ENCODE results near the gene RBM48.
"Not testable (repeated sequence)": the region's sequence is repeated elsewhere in the genome, so short reads cannot be mapped to it uniquely, and the experiment has no call there.

The RBM48 gene

GRCh38 chr7:92528958-92529264, 316 bp downstream of the RBM48 start:
- no peak for DNase-seq
- in situ Hi-C loops (cut with MboI; ENCODE audit: low pct_unique_long_range_greater_than_20kb, low sequenced_read_pairs) = no loop called here

- no peak for DNase-seq
- in situ Hi-C loops (cut with MboI; ENCODE audit: low pct_unique_long_range_greater_than_20kb, low sequenced_read_pairs) = no loop called here
These were observed 6.0 kb downstream of the RBM48 start for GRCh38 chr7:92534572-92534971.

- in situ Hi-C loops (cut with MboI; ENCODE audit: low pct_unique_long_range_greater_than_20kb, low sequenced_read_pairs); DNase-seq: not testable (repeated sequence)
These were observed 14.9 kb downstream of the RBM48 start for GRCh38 chr7:92543542-92543941.

GRCh38 chr7:92545116-92545515, 16.5 kb downstream of the RBM48 start:
- in situ Hi-C loops (cut with MboI; ENCODE audit: low pct_unique_long_range_greater_than_20kb, low sequenced_read_pairs); DNase-seq: not testable (repeated sequence)

GRCh38 chr7:92546856-92547497, 18.4 kb downstream of the RBM48 start:
- in situ Hi-C loops (cut with MboI; ENCODE audit: low pct_unique_long_range_greater_than_20kb, low sequenced_read_pairs) = no loop called here
- no peak for DNase-seq

GRCh38 chr7:92547579-92547978, 19.0 kb downstream of the RBM48 start:
- no peak for DNase-seq
- in situ Hi-C loops (cut with MboI; ENCODE audit: low pct_unique_long_range_greater_than_20kb, low sequenced_read_pairs) = no loop called here

- in situ Hi-C loops (cut with MboI; ENCODE audit: low pct_unique_long_range_greater_than_20kb, low sequenced_read_pairs) = no loop called here
These were observed 21.6 kb downstream of the RBM48 start for GRCh38 chr7:92550194-92550593.

GRCh38 chr7:92557249-92557648, 28.7 kb downstream of the RBM48 start:
- DNase-seq = peak; percentile 6
- in situ Hi-C loops (cut with MboI; ENCODE audit: low pct_unique_long_range_greater_than_20kb, low sequenced_read_pairs) = no loop called here

More at GRCh38 chr7:92550194-92550593, 21.6 kb downstream of the RBM48 start:
- DNase-seq = no peak

- DNase-seq = no peak
- in situ Hi-C loops (cut with MboI; ENCODE audit: low pct_unique_long_range_greater_than_20kb, low sequenced_read_pairs) = no loop called here
These were observed 29.3 kb downstream of the RBM48 start for GRCh38 chr7:92557808-92558362.

- in situ Hi-C loops (cut with MboI; ENCODE audit: low pct_unique_long_range_greater_than_20kb, low sequenced_read_pairs) = no loop called here
- no peak for DNase-seq
These were observed 32.0 kb downstream of the RBM48 start for GRCh38 chr7:92560602-92561001.

GRCh38 chr7:92563345-92563744, 34.8 kb downstream of the RBM48 start:
- no peak for DNase-seq
- in situ Hi-C loops (cut with MboI; ENCODE audit: low pct_unique_long_range_greater_than_20kb, low sequenced_read_pairs) = no loop called here

GRCh38 chr7:92567460-92567859, 38.9 kb downstream of the RBM48 start:
- in situ Hi-C loops (cut with MboI; ENCODE audit: low pct_unique_long_range_greater_than_20kb, low sequenced_read_pairs) = no loop called here
- no peak for DNase-seq

- in situ Hi-C loops (cut with MboI; ENCODE audit: low pct_unique_long_range_greater_than_20kb, low sequenced_read_pairs) = no loop called here
- DNase-seq = no peak
These were observed 40.5 kb downstream of the RBM48 start for GRCh38 chr7:92569137-92569536.

GRCh38 chr7:92576296-92576695, 47.7 kb downstream of the RBM48 start:
- in situ Hi-C loops (cut with MboI; ENCODE audit: low pct_unique_long_range_greater_than_20kb, low sequenced_read_pairs) = no loop called here
- no peak for DNase-seq

- in situ Hi-C loops (cut with MboI; ENCODE audit: low pct_unique_long_range_greater_than_20kb, low sequenced_read_pairs) = no loop called here
- DNase-seq = no peak
These were observed 54.4 kb downstream of the RBM48 start for GRCh38 chr7:92582948-92583347.

- no peak for DNase-seq
- in situ Hi-C loops (cut with MboI; ENCODE audit: low pct_unique_long_range_greater_than_20kb, low sequenced_read_pairs) = no loop called here
These were observed 56.4 kb downstream of the RBM48 start for GRCh38 chr7:92584953-92585352.

- DNase-seq = no peak
- in situ Hi-C loops (cut with MboI; ENCODE audit: low pct_unique_long_range_greater_than_20kb, low sequenced_read_pairs) = no loop called here
These were observed 57.8 kb downstream of the RBM48 start for GRCh38 chr7:92586403-92586802.

- in situ Hi-C loops (cut with MboI; ENCODE audit: low pct_unique_long_range_greater_than_20kb, low sequenced_read_pairs) = no loop called here
- DNase-seq = no peak
These were observed 58.2 kb downstream of the RBM48 start for GRCh38 chr7:92586841-92587240.

All from KBM-7 (cell line).